Caco-2 (cell line): ENCODE results near the gene TSPAN31. TPM values are rescaled to one million over a fixed set of nuclear protein-coding genes. Genes with fewer than 3 reads are reported as not detected.
A peak's percentile ranks its signal among the peaks of the same experiment; 100 is the strongest.

Source experiments
- BruUV-seq: library from RNA; stranded (reverse); fragments of 400-500 nt; replicated peaks from 2 replicates; lab custom pipeline; 2021; lab: Mats Ljungman, UMichigan
- CTCF ChIA-PET: fragments of 300-600 bp; sonication (Branson Sonifier 250); formaldehyde crosslinking; loops from one replicate; lab custom pipeline; 2022; ENCODE audit warnings: antibody characterized with exemption; lab: Charles Lee
- POLR2A ChIA-PET: fragments of 300-600 bp; sonication (Branson Sonifier 250); formaldehyde crosslinking; loops from one replicate; lab custom pipeline; 2022; ENCODE audit warnings: antibody characterized with exemption; lab: Charles Lee
- DNase-seq, 2 experiments: peaks; one replicate each; pipeline versions ENCODE4 v3.0.0 to v3.0.0-alpha.2; 2020 to 2022
- H3K27me3 ChIP-seq: replicated peaks from 2 replicates; pipeline ENCODE4 v1.6.0; 2011; ENCODE audit warnings: low read length; ENCODE audit not compliant: control insufficient read depth, insufficient read depth
- H3K36me3 ChIP-seq: 2 replicates; pipeline ENCODE4 v1.5.1; 2011; ENCODE audit warnings: low read length; ENCODE audit not compliant: control insufficient read depth, insufficient read depth
- H3K4me1 ChIP-seq: fragments of 250-450 bp; sonication (Bioruptor Pico); 2 replicates; pipeline ENCODE4 v1.5.1; 2020; ENCODE audit warnings: mild to moderate bottlenecking
- H3K4me3 ChIP-seq: 2 replicates; pipeline ENCODE4 v1.5.1; 2011; ENCODE audit warnings: low read depth, mild to moderate bottlenecking, control low read depth, low read length
- H3K9me3 ChIP-seq: fragments of 250-450 bp; sonication (Bioruptor Pico); 2 replicates; pipeline ENCODE4 v1.5.1; 2020; ENCODE audit warnings: mild to moderate bottlenecking, moderate library complexity
- H3K27ac Mint-ChIP-seq: one replicate; pipeline ENCODE4 v1.8.0; 2022; ENCODE audit warnings: mixed read lengths; ENCODE audit not compliant: unreplicated experiment
- H3K27me3 Mint-ChIP-seq: one replicate; pipeline ENCODE4 v1.8.0; 2022; ENCODE audit warnings: mixed read lengths; ENCODE audit not compliant: insufficient read depth, unreplicated experiment
- H3K36me3 Mint-ChIP-seq: one replicate; pipeline ENCODE4 v1.8.0; 2022; ENCODE audit warnings: mild to moderate bottlenecking, mixed read lengths; ENCODE audit not compliant: insufficient read depth, unreplicated experiment
- H3K4me1 Mint-ChIP-seq: one replicate; pipeline ENCODE4 v1.8.0; 2022; ENCODE audit warnings: low read depth, mixed read lengths; ENCODE audit not compliant: unreplicated experiment
- H3K4me3 Mint-ChIP-seq: one replicate; pipeline ENCODE4 v1.8.0; 2022; ENCODE audit warnings: mild to moderate bottlenecking, moderate library complexity, mixed read lengths; ENCODE audit not compliant: unreplicated experiment
- H3K9me3 Mint-ChIP-seq: one replicate; pipeline ENCODE4 v1.8.0; 2022; ENCODE audit warnings: mixed read lengths; ENCODE audit not compliant: unreplicated experiment
- intact Hi-C: fragments of 100-400 bp; cut with micrococcal nuclease; formaldehyde crosslinking; loops from one replicate; pipeline ENCODE4 v1.10.0; 2022; ENCODE audit not compliant: unreplicated experiment
- total RNA-seq: library from RNA; stranded (reverse); gene quantifications from 2 replicates; pipeline ENCODE4 v1.2.3, GENCODE V29; 2022
- TF ChIP-seq, protein P1 (sequence below), 2 experiments: fragments of 200-600 bp in 1 of 2; IDR thresholded peaks; 1 replicate in 1 of 2; 2 replicates in 1 of 2; pipeline versions ENCODE4 v1.5.1 to v1.8.0; 2011 to 2022; ENCODE audit warnings: antibody characterized with exemption in 1 of 2, control low read depth in 1 of 2, inconsistent platforms in 1 of 2, low read depth in 1 of 2, low read length in 1 of 2, mild to moderate bottlenecking in 1 of 2, moderate library complexity in 1 of 2; ENCODE audit not compliant: insufficient read depth in 1 of 2, severe bottlenecking in 1 of 2, unreplicated experiment in 1 of 2

Gene TSPAN31
- total RNA-seq, 1 experiment from 2014 or later = 23.3 TPM

DNA sequence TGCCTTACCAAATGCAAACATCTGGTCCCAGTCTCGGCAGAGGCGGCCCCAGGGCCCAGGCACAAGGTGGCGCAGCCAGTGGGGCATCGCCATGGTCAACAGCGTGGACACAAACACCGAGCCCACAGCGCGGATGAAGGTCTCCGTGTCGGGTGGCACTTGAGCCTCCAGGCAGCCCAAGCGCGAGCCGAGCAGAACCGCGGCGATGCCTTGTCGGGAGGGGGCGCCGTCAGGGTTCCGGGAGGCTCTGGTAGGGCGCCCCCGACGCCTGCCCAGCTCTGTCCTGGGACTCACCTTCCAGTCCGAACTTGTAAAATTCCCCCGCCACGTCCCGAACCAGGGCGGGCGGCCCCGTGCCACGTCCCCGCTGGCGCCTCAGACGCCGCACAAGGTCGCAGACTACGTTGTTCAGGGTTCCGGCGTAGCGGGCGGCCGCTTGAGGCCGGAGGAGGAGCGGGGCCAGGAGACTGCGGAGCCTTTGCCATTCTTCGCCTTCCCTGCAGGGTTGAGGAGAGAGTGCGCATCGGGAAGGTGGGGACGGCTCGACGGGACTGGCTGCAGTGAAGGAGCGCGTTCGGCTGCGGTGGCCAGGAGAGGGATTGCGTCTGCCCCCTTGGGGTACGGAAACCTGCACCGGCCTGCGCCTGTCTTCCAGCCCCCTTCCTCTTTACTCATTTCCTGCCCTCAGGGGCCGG lies 20.3 kb downstream of the TSPAN31 start:
- peak; percentile 63 to 71 for DNase-seq
- Mint-ChIP-seq H3K9me3 (no peaks in the 10 kb centered on the region), H3K27me3 (no peaks in the 10 kb centered on the region), H3K4me1 (peaks cover 8% of the 10 kb centered on the region), H3K4me3 (peak overlapping the region; percentile 90), H3K27ac (peak overlapping the region; percentile 20), H3K36me3 (peaks cover 9% of the 10 kb centered on the region)
- ChIA-PET CTCF (interaction anchor here (0.5 to 1.0 kb wide), 2 partner anchors 9 to 182 kb away, joined by 3 to 8 read pairs; no protein-coding TSS in a partner anchor), POLR2A (interaction anchor here (1.0 kb wide), 1 partner anchor 8 kb away, joined by 3 read pairs; no protein-coding TSS in a partner anchor)
- Histone ChIP-seq H3K4me3 (peak overlapping the region; percentile 57), H3K27me3 (no peaks in the 10 kb centered on the region), H3K9me3 (no peaks in the 10 kb centered on the region), H3K36me3 (no peaks in the 10 kb centered on the region), H3K4me1 (0 out of 2 replicates have a peak, but pooled peaks cover 9% of the 10 kb centered on the region)
- BruUV-seq = TSS peak; percentile 58
- intact Hi-C loops = no loop called here
- TF ChIP-seq, protein P1, sequence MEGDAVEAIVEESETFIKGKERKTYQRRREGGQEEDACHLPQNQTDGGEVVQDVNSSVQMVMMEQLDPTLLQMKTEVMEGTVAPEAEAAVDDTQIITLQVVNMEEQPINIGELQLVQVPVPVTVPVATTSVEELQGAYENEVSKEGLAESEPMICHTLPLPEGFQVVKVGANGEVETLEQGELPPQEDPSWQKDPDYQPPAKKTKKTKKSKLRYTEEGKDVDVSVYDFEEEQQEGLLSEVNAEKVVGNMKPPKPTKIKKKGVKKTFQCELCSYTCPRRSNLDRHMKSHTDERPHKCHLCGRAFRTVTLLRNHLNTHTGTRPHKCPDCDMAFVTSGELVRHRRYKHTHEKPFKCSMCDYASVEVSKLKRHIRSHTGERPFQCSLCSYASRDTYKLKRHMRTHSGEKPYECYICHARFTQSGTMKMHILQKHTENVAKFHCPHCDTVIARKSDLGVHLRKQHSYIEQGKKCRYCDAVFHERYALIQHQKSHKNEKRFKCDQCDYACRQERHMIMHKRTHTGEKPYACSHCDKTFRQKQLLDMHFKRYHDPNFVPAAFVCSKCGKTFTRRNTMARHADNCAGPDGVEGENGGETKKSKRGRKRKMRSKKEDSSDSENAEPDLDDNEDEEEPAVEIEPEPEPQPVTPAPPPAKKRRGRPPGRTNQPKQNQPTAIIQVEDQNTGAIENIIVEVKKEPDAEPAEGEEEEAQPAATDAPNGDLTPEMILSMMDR (IDR thresholded peaks at IDR 0.05; ENCODE audit: insufficient read depth in 1 of 2, low read depth in 1 of 2, low read length in 1 of 2, severe bottlenecking in 1 of 2, unreplicated experiment in 1 of 2) = peak; percentile 26 to 58

DNA sequence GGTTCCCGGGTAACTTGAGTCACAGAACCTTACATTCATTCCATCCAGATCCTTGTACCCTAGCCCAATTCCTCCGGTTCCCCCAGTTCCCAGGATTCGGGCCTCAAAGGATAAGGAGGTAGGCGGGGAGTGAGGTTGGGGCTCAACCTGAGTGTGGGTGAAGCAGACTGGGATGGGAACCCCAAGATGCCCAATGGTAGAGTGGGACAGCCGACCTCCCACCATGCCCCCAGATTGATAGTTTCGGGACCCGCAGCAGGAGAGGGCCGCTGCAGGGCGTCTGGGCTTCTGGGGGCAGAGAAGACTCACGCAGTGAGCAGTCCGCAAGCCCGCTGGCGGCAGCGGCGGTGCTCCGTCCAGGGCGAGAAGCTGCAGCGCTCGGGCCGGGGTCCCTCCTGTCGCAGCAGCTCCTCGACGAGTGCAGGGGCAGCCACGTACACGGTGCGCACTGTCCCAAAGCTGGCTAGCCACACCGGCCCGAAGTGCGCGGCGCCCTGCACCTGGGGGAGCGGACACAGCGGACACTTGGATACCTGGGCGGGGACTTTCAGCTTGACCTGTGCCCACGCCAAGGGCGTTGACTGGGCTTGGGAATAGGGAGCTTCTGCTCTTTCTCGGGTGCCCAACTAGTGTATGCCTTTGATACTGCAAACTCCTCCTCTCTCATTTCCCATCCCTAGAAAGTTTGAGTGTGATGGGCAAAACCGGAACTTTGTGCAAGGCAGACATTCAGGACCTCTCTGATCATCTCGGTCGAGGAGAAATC lies 21.0 kb downstream of the TSPAN31 start:
- Histone ChIP-seq H3K9me3 (no peaks in the 10 kb centered on the region), H3K4me1 (peaks cover 12% of the 10 kb centered on the region; the same call in 1 of the 2 replicates), H3K27me3 (no peaks in the 10 kb centered on the region), H3K36me3 (peaks cover 3% of the 10 kb centered on the region), H3K4me3 (peak overlapping the region; percentile 57)
- ChIA-PET POLR2A (interaction anchor here (0.6 to 1.0 kb wide), 2 partner anchors 9 to 10 kb away, joined by 3 read pairs; no protein-coding TSS in a partner anchor), CTCF (interaction anchor here (1.0 to 1.6 kb wide), 2 partner anchors 9 to 10 kb away, joined by 8 read pairs; no protein-coding TSS in a partner anchor)
- peak overlapping the region; percentile 90 for H3K4me3 Mint-ChIP-seq
- peaks cover 14% of the 10 kb centered on the region for H3K4me1 Mint-ChIP-seq
- BruUV-seq = no TSS peak
- peaks cover 14% of the 10 kb centered on the region for H3K36me3 Mint-ChIP-seq
- intact Hi-C loops = loop anchor here (2.0 kb wide), 1 partner anchor 13 kb away; the partner anchor contains the start of gene CDK4
- H3K27me3 Mint-ChIP-seq = no peaks in the 10 kb centered on the region
- TF ChIP-seq, protein P1 (IDR thresholded peaks at IDR 0.05; ENCODE audit: insufficient read depth in 1 of 2, low read depth in 1 of 2, low read length in 1 of 2, severe bottlenecking in 1 of 2, unreplicated experiment in 1 of 2) = no peak
- H3K9me3 Mint-ChIP-seq = no peaks in the 10 kb centered on the region
- H3K27ac Mint-ChIP-seq = peak overlapping the region; percentile 54
- DNase-seq = peak in 1 of 2 experiments; percentile 24
